ENCODE measurements around the gene PSMC4.
A peak's percentile ranks its signal among the peaks of the same experiment; 100 is the strongest.

PSMC4 gene

DNA sequence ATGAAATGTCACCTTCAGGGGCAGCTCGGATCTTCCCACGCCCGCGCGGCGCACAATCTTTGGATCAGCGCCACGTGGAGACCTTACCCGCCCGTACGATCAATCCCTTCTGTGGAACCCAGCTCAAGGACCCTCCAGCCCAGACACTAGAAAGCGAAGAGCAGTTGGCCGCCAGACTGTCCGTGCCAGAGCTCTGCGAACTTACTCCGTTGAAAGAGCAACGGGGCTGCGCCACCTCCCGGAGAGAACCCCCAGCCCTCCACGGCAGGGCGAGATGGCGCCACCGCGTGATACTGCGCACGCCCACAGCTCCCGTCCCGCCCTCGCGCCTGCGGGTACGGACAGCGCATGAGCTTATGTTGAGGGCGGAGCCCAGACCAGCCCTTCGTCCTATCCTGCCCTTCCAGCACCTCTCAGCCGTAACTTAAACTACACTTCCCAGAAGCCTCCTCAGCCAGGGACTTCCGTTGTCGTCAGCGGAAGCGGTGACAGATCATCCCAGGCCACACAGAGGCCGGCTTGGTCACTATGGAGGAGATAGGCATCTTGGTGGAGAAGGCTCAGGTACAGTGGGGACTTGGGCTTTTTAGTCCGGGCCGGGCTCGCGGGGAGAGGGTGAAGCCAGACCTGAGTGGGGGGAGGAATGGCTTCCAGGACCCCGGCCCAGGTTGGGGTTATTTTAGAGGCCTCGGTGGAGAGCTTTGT lies at the start of gene PSMC4:
TSS of gene PSMC4 (plus strand) at position 491 of the 705 bp plus-strand sequence. CDS start at position 529, 38 bp downstream.
- peak; percentile 98 for DNase-seq (ENCODE audit: low read depth)

DNA sequence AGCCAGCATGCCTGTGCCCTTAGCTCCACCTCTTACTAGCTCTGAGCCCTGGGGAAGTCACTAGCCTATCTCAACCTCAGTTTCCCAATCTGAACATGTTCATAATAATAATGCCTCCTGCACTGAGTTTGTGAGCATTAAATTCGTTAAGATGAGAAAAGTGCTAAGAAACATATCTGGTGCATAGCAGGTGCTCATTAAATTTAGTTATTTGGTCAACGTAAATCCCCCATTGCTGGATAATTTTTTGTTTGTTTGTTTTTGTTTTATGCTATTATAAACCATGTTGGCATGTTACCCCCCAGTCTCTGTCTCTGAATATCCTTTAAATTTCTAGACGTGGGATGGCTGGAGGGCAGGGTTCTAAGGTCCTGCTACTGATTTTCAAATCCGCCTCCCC lies 47.1 kb upstream of the PSMC4 start:
- no peak for DNase-seq (ENCODE audit: low read depth)

DNA sequence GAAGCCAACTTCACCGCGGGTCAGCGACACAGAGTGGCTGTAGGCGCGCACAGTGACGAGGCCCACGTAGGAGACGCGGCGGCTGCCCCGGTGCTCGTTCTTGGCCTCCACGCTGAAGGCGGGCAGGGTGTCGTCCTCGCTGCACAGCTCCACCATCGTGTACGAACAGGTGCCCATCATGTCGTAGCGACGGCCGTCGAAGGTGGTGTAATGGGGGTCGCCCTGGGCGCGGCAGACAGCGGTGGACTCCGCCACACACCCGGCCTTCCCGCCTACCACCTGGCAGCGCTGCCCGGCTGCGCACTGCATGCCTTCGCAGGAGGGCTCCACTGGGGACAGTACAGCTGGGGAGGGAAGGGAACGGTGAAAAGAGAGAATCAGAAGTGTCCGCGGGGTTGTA lies 46.6 kb upstream of the PSMC4 start:
- no peak for DNase-seq (ENCODE audit: low read depth)

DNA sequence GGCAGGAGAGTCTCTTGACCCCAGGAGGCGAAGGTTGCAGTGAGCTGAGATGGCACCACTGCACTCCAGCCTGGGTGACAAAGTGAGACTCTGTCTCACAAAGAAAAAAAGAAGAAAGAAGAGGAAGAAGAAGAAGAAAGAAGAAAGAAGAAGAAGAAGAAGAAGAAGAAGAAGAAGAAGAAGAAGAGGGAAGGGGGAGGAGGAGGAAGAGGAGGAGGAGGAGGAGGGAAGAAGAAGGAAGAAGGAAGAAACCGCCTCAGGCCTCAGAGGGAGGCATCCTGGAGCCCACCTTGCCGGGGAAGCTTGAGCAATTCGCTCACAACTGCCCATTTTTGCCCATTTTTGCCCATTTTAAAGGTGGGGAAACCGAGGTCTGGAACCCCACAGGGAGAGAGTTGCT lies 46.0 kb upstream of the PSMC4 start:
- no peak for DNase-seq (ENCODE audit: low read depth)

DNA sequence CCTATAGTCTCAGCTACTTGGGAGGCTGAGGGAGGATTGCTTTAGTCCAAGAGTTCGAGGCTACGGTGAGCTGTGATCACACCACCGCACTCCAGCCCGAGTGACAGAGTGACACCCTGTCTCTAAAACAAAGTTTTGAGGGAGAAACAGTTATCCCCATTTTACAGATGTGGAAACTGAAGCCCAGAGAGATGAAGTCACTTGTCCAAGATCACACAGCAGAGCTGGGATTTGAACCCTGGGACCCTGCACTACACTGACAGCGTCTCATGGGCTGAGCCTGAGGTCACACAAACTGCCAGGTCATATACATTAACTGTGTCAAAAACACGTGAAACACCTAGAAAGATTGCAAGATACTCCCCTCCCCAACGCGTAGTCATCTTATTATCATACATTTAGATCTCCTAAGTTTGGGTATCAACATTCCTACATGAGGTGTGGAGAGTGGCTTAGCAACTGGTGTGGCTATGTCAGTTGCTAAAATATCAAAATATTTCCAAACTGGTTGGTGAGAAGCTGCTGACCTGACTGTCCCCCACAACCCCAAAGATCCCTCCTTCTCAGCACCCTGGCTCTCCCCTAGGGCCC lies 44.7 kb upstream of the PSMC4 start:
- DNase-seq (ENCODE audit: low read depth): no peak

DNA sequence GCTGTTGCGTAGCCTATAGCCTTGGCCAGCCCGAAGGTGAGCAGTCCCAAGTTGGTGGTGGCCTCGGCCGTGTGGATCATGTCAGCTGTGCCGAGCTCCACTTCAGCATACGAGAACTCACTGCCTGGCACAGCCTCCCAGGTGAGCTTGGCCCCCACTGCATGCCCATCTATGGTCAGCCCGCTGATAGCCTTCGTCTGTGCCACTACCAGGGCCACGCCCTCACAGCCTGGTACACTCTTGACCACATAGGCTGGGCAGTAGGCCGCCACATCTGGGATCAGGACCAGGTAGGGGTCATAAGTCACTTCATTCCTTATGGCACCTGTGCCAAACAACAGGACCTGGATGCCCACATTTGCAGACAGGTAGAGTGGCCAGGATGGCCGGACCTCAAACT lies 43.9 kb upstream of the PSMC4 start:
- DNase-seq (ENCODE audit: low read depth): no peak

- DNase-seq (ENCODE audit: low read depth): no peak
Measured at GRCh38 chr19:39927524-39928356, 43.2 kb upstream of the PSMC4 start.

DNA sequence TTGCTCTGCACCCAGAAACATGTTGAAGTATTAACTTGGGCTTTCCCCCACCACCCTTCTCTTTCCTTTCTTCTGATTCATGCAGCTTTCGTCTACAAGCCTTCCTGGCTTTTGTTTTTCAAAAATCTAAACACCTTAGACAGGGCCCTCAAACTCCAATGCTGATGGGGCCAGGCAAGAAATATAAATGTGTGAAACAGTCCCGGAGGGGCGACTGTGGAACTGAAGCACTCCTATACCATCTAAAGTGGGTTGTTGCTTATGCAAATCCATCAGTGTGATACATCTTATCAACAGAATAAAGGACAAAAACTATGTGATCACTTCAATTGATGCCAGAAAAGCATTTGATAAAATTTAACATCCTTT lies 42.6 kb upstream of the PSMC4 start:
- no peak for DNase-seq (ENCODE audit: low read depth)

DNA sequence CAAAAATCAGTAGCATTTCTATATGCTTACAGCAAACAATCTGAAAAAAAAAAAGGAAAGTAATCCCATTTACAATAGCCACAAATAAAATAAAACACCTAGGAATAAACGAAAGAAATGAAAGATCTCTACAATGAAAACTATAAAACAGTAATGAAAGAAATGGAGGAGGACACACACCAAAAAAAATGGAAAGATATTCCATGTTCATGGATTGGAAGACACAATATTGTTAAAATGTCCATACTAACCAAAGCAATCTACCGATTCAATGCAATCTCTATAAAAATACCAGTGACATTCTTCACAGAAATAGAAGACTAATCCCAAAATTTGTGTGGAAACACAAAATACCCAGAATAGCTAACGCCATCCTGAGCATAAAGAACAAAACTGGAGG lies 41.2 kb upstream of the PSMC4 start:
- no peak for DNase-seq (ENCODE audit: low read depth)

GRCh38 chr19:39934584-39935363 lies 36.2 kb upstream of the PSMC4 start, which contains the start of gene FCGBP:
TSS of gene FCGBP (minus strand) at chr19:39934634.
- no peak for DNase-seq (ENCODE audit: low read depth)

DNA sequence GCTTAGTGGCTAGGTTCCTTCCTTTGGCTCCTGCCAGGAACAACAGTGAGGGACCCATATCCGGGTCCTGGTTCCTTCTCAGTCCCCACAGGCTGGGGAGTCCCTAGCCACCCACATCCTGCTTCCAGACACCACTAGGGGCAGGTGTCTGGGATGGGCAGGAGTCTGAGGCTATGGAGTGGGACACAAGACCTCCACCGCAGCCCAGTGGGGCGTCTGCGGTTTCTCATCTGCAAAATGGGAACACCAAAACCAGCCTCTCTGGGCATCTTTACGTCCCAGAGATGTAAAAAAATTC lies 35.7 kb upstream of the PSMC4 start:
- DNase-seq (ENCODE audit: low read depth): no peak

- DNase-seq (ENCODE audit: low read depth): no peak
Measured at GRCh38 chr19:39936020-39936419, 34.9 kb upstream of the PSMC4 start.

DNA sequence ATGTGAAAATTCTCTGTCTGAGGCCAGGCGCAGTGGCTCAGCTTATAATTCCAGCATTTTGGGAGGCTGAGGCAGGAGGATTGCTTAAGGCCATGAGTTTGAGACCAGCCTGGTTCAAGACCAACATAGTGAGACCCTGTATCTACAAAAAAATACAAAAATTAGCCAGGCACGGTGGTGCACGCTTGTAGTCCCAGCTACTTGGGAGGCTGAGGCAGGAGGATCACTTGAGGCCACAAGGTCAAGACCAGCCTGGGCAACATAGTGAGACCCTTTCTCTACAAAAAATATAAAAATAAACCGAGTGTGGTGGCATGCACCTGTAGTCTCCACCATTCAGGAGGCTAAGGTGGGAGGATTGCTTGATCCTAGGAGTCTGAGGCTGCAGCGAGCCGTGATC lies 34.3 kb upstream of the PSMC4 start:
- no peak for DNase-seq (ENCODE audit: low read depth)

DNA sequence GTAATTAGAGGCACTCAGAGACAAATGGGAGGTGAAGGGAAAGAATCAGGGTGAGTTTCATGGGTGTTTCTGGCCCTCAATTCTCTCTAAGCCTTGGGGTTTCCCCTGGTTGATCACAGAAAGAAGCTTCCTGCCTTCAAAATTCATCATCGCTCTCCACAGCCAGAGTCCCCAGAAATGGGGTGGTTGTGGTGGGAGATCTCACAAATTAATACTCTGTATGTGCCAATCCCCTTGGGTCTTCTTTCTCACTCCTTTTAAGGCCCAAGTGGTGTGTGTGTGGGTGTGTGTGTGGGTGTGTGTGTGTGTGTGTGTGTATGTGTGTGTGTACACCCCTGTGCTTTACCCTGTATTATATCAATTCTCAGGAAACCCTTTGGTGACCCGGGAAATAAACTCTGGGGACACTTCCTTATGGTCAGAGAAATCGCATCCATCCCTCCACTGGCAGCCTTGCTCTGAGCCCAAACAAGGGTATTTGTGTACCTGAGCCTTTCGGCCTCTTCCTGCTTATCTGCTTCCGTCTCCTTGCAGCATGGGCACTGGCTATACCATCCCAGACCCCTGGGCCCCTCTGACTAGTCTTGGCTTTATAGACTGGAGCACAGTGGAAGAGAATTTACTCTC lies 33.8 kb upstream of the PSMC4 start:
- no peak for DNase-seq (ENCODE audit: low read depth)

GRCh38 chr19:39937787-39938186 lies 33.2 kb upstream of the PSMC4 start:
- DNase-seq (ENCODE audit: low read depth): no peak

DNA sequence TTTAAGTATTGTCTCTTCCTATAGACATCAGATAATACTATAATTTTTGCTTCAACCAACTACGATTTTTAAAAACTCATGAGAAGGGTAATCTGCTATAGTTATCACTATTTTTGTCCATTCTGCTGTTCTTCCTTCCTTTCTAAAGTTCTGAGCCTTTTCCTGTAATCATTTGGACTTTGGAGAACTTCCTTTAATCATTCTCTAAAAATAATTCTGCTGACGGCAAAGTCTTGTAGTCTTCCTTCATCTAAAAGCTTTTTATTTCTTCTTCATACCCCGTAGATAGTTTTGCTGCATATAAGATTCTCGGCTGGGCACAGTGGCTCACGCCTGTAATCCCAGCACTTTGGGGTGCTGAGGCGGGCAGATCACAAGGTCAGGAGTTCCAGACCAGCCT lies 31.4 kb upstream of the PSMC4 start:
- DNase-seq (ENCODE audit: low read depth): no peak

DNA sequence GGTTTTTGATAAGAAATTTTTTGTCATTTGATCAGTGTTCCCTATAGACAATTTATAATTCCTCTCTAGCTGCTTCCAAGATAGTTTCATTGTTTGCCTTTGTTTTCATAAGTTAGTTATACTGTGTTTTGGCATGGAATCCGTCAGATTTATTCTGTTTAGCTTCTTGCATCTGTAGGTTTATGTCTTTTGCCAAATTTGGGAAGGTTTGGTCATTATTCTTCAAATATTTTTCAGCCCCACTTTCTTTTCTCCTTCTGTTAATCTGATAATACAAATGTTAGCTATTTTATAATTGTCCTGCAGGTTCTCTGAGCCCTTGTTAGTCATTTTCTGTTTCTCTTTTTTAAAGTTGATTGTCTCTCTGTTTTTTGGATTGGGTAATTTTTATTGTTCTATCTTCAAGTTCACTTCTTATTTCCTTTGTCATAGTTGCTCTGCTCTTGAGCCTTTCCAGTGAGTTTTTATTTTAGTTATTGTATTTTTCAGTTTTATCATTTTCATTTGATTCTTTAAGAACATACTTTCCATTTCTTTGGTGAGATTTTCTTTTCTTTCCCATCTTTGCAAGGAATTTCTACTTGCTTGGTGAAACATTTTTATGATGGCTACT lies 30.6 kb upstream of the PSMC4 start:
- DNase-seq (ENCODE audit: low read depth): no peak

- DNase-seq (ENCODE audit: low read depth): no peak
Measured at GRCh38 chr19:39941151-39941550, 29.8 kb upstream of the PSMC4 start.

DNA sequence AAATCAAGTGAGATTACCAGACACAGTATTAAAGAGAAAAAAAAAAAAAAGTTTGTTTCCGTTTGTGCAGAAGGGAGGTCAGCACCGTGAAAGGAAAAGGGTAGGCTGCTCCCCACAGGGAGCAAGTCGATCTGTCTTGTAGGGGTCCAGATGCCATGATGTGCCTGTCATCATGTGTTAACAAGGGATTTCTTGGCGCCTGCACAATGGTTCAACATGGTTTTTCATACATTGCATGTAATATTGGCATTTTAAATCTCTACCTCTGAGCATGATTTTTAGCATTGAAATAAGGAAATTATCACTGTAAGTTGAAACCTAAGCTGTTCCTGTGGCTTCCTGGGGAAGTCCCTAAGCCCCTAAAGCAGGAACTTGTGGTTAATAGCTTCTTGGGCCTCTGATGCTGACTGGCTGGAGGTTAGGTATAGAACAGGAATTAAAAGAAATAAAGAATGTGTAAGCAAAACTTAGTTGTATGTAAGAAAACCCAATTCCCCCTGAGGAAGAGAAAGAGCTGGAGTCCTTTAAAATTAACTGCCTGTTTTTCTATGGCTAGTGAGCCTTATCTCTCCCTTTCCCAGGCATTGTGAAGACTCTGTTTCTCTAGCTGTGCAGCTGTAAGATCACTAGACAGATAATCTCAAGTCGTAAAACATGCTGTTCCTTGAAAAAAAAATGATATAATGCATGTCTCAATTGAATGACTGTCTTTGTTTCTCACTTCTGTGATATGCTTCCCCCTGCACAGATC lies 29.2 kb upstream of the PSMC4 start:
- no peak for DNase-seq (ENCODE audit: low read depth)

GRCh38 chr19:39942366-39942730 lies 28.6 kb upstream of the PSMC4 start:
- no peak for DNase-seq (ENCODE audit: low read depth)

DNA sequence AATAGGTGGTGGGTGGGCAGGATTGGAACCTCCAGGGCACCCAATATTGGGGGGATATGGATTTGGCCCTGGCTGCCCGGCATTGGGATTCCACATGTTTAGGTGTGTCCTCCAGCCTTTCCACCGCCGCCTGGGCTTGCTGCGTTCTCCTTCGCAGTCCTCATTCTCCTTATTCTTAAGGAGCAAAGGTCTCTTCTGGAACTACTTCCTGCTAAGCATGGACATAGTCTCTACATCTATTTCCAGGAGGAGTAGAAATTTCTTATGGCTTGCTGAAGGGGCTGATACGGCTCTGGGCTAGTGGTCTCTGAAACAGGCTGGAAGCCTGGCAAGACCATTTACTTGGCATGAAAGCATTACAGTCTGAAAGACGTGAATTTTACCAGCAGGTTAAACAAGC lies 27.4 kb upstream of the PSMC4 start:
- DNase-seq (ENCODE audit: low read depth): no peak

All from stromal cell of bone marrow (primary cell).